HepG2 (cell line): Measurements from ENCODE around the gene PSMB8. TPM values are rescaled to one million over a fixed set of nuclear protein-coding genes. Genes with fewer than 3 reads are reported as not detected.

Source experiments
- ARID2 ChIP-seq: sonication (generic); formaldehyde crosslinking; IDR thresholded peaks from 2 replicates; pipeline ENCODE4 v1.8.1; 2022; ENCODE audit warnings: mild to moderate bottlenecking, missing genetic modification reagents, borderline replicate concordance
- HHEX ChIP-seq: IDR thresholded peaks from 2 replicates; pipeline ENCODE4 v1.6.1; 2016; ENCODE audit warnings: control low read depth
- JDP2 ChIP-seq: sonication (generic); formaldehyde crosslinking; IDR thresholded peaks from 2 replicates; pipeline ENCODE4 v1.8.1; 2022; ENCODE audit warnings: missing genetic modification reagents, borderline replicate concordance
- NBN ChIP-seq: fragments of 450-650 bp; conservative IDR thresholded peaks from 2 replicates; pipeline ENCODE4 v1.6.1; 2017
- RARA ChIP-seq: IDR thresholded peaks from 2 replicates; pipeline ENCODE4 v1.6.1; 2016; ENCODE audit warnings: missing genetic modification reagents, missing compliant biosample characterization
- ZNF331 ChIP-seq: sonication (generic); formaldehyde crosslinking; IDR thresholded peaks from 2 replicates; pipeline ENCODE4 v1.4.0; 2020; ENCODE audit warnings: missing genetic modification reagents
- ZNF407 ChIP-seq: sonication (generic); formaldehyde crosslinking; IDR thresholded peaks from one replicate; pipeline ENCODE4 v1.5.1; 2020; ENCODE audit warnings: mild to moderate bottlenecking, missing genetic modification reagents; ENCODE audit errors: not compliant biosample characterization
- ZNF530 ChIP-seq: sonication (generic); formaldehyde crosslinking; IDR thresholded peaks from 2 replicates; pipeline ENCODE4 v1.5.0; 2020; ENCODE audit warnings: low read depth, mild to moderate bottlenecking, missing genetic modification reagents
- ZNF646 ChIP-seq: sonication (generic); formaldehyde crosslinking; IDR thresholded peaks from 2 replicates; pipeline ENCODE4 v1.9.0; 2021; ENCODE audit warnings: mild to moderate bottlenecking, missing genetic modification reagents
- ZSCAN21 ChIP-seq: sonication (generic); formaldehyde crosslinking; IDR thresholded peaks from 2 replicates; pipeline ENCODE4 v1.8.0; 2022; ENCODE audit warnings: mild to moderate bottlenecking, missing genetic modification reagents, moderate library complexity, borderline replicate concordance
- polyA plus RNA-seq, 8 experiments: library from polyadenylated mRNA; depleted of rRNA in 3 of 8; stranded (reverse) in 7 of 8; unstranded in 1 of 8; fragments of >200 nt; fragmentation: Illumina TruSeq in 4 of 8; extraction: Trizol in 4 of 8; gene quantifications; 2 replicates each; pipeline versions ENCODE4 v1.2.1 to v1.2.3, GENCODE V29; 2011 to 2016; ENCODE audit warnings: low read depth in 4 of 8, missing spikeins in 1 of 8, mixed read lengths in 1 of 8; ENCODE audit not compliant: insufficient read depth in 1 of 8
- total RNA-seq, 5 experiments: library from RNA; depleted of rRNA; stranded (reverse); fragments of >200 nt; fragmentation: Illumina TruSeq; extraction: Trizol; gene quantifications; 2 replicates each; pipeline ENCODE4 v1.2.3, GENCODE V29; 2016; ENCODE audit warnings: low read depth in 1 of 5
- TF ChIP-seq, protein P1 (sequence below): sonication (generic); formaldehyde crosslinking; IDR thresholded peaks from 2 replicates; pipeline ENCODE4 v1.5.0; 2020; ENCODE audit warnings: mild to moderate bottlenecking, missing genetic modification reagents

Gene PSMB8
- total and polyA plus RNA-seq, 2 of the 13 experiments (the other 11 are each of a cell fraction or from before 2014, with no cell fraction given), result 30.7 to 64.7 TPM

- TF ChIP-seq ZNF646 (CRISPR knock-in tag) (no peak), ZNF407 (CRISPR knock-in tag) (no peak), RARA (peak; percentile 49; the same call in 1 of the 2 replicates), ZNF331 (CRISPR knock-in tag) (peak; percentile 87; the same call in 1 of the 2 replicates), HHEX (CRISPR knock-in tag) (no peak), ARID2 (no peak), NBN (no peak), JDP2 (CRISPR knock-in tag) (no peak), ZNF530 (CRISPR knock-in tag) (no peak), ZSCAN21 (no peak; the same call in 1 of the 2 replicates)
- TF ChIP-seq, protein P1, sequence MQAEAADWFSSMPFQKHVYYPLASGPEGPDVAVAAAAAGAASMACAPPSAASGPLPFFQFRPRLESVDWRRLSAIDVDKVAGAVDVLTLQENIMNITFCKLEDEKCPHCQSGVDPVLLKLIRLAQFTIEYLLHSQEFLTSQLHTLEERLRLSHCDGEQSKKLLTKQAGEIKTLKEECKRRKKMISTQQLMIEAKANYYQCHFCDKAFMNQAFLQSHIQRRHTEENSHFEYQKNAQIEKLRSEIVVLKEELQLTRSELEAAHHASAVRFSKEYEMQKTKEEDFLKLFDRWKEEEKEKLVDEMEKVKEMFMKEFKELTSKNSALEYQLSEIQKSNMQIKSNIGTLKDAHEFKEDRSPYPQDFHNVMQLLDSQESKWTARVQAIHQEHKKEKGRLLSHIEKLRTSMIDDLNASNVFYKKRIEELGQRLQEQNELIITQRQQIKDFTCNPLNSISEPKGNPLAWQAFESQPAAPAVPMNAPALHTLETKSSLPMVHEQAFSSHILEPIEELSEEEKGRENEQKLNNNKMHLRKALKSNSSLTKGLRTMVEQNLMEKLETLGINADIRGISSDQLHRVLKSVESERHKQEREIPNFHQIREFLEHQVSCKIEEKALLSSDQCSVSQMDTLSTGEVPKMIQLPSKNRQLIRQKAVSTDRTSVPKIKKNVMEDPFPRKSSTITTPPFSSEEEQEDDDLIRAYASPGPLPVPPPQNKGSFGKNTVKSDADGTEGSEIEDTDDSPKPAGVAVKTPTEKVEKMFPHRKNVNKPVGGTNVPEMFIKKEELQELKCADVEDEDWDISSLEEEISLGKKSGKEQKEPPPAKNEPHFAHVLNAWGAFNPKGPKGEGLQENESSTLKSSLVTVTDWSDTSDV (CRISPR knock-in tag), result no peak
These were observed 5.5 kb downstream of the PSMB8 start, which contains the start of gene TAP2 (continued) for GRCh38 chr6:32838114-32838958.
